SW480 (cell line): ENCODE results near the gene BICDL1.
"Not testable (repeated sequence)": the region's sequence is repeated elsewhere in the genome, so short reads cannot be mapped to it uniquely, and the experiment has no call there.

Source experiments
- DNase-seq: peaks from one replicate; pipeline ENCODE4 v3.0.0-alpha.2; 2016; ENCODE audit warnings: low spot score

The BICDL1 gene

DNA sequence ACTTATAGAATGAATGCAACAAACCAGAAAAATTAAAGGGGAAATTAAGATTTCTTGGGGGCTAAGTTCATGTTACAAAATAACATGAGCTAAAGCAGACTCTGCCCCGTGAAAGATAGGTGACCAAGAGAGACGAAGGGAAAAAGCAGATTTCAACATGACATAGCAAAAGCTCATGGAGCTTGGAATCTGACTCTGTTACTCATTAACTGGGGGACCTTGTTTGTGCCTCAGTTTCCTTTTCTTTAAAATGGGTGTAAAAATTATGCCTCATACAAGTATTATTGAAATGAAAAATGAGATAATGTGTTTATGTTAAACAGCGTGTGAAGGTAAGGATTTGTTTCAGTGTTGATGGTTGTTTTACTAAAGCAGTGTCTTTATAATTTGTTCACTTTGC, 11.5 kb downstream of the BICDL1 start:
- no peak for DNase-seq

DNA sequence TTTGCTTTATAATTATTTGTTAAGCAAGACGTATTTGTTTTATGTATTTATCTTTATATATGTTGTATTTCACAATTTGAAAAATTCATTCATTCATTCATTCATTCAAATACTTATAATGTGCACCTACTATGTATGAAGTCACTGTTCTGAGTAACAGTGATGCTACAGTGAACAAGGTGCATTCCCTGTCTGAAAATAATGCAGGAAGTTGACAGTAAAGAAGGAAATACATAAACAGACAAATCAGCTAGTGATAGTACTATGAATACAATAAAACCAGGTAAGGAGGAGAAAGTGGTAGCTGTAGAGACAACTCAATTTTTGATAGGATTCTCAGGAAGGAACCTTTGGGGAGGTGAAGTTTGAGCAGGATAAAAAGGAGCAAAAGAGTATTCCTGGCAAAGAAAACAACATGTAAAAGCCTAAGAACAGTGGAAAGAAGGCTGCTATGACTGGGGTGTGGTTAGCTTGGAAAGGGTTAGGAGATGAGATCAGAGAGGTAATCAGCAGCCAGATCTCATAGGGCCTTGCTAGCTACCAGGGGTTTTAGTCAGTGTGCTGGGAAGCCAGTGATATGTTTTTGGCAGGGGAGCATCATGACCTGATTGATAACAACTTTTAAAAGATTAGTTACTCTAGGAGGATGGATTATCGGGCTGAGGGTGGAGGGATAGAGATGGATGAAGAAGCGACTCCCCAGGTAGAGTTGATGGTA, 17.4 kb downstream of the BICDL1 start:
- no peak for DNase-seq

DNA sequence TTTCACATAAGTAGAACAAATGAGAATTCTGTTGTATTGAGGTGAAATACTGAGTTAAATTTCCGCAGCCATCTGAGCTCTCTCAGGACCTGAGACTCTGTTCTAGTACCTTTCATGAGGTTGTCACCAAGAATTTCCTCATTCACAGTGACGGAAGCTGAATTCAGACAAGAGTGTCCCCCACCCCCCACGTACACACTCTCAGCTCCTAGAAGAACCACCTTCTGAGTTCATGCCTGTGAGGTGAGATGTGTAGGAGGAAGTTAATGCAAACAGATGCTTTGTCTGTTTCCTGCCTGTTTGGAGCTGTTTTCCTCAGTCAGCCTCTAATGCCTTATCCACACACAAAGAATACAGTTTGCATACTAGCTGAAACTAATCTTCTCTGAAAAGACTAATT, 18.2 kb downstream of the BICDL1 start:
- DNase-seq = no peak

DNA sequence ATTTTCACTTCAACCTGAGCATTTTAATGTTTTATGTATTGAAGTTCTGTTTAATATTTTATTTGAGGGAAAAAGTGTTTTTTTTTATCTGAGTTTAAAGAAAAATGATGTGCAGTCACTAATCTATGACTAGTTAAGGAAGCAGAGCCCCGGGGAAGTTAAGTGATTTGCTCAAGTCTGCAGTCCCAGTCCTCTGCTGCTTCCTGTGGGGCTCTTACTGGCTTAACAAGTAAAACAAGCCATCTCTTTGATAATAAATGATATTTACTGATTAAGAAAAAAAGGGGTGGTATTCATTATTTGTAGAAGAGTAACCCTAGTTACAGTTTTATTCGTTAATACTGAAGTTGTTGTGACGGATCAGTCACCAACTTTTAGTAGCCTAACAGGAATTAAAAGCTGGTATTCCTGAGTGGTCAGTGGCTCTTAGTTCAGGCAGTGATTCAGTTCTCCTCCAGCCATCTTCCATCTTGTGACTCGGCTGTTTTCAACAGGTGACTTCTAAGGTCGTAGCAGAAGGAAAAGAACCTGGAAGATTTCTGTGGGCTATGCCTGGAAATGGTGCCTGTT, 21.7 kb downstream of the BICDL1 start:
- no peak for DNase-seq

DNA sequence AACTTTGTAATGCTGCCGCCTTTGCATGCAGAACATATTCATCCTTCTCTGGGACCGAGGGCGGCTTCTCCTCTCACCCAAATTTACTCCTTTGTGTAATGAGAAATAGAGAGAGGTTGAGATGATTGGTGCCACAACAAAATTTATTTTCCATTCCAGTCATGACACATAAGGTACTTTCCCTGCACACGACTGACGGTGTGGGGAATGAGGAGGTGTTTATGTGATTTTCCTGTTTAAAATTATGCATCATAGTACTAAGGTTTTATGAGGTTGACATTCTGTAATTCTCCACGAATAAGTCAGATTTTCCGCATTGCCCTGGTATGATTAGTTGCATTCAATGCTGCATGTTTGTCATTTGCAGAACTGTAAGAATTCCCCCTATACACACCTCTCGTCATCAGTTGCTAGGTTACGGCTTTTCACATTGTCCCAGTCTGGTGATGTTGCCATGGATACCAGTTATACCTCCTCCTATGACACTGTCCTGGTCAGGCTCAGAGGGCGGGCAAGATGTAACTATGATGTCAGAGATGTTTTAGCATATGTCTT, 23.1 kb downstream of the BICDL1 start:
- peak; percentile 28 for DNase-seq

DNA sequence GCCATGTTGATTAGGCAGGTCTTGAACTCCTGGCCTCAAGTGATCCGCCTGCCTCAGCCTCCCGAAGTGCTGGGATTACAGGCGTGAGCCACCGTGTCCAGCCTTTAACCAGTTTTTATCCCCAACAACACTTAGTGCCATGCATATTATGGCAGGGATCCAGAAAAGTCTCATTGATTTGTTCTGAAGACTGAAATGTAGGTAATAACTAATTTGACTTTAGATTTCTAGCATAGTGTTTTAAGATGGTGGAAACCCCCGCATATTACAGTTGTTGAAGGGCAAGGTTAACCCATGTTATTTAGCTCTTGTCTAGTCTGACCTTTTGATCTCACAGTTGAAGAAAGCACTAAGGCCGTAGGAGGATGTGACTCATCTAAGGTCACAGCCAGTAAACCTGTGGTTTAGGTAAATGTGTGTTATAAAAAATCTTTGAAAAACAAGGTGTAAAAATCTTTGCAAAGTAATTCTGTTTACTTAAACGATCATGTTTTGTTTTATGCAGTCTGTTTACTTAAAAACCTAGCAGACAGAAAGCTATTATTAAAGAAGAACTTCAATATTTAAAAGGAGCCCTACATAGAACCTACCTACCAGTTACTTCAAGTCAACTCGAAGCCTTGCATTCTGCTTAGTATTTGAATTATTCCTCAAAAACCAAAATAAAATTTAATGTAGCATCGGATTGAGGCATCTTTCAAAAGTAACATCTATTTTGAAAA, 24.8 kb downstream of the BICDL1 start:
- peak; percentile 70 for DNase-seq

DNA sequence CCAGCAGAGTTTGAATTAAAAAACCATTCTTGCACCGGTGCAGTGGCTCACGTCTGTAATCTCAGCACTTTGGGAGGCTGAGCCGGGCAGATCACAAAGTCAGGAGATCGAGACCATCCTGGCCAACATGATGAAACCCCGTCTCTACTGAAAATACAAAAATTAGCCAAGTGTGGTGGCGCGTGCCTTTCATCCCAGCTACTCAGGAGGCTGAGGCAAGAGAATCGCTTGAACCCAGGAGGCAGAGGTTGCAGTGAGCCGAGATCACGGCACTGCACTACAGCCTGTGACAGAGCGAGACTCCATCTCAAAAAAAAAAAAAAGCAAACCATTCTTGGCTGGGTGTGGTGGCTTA, 25.3 kb downstream of the BICDL1 start:
- not testable (repeated sequence) for DNase-seq

DNA sequence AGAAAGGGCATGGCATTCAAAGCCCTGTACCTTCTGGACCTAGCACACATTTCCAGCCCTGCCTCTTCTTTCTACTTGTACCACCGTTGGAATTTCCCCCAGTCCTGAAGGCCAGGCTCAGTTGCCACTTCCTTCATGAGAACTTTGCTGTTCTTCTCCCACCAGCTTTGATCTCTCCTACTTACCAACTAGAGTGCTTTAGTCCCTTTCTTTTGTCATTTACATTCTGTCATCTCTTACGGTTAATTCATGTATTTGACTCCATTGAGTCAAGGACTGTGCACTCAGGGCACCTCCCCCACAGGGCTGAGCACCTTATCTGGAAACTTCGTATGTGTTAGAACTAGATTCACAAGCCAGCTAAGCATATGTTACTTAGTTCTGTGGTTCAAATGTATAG, 26.3 kb downstream of the BICDL1 start:
- DNase-seq = no peak

DNA sequence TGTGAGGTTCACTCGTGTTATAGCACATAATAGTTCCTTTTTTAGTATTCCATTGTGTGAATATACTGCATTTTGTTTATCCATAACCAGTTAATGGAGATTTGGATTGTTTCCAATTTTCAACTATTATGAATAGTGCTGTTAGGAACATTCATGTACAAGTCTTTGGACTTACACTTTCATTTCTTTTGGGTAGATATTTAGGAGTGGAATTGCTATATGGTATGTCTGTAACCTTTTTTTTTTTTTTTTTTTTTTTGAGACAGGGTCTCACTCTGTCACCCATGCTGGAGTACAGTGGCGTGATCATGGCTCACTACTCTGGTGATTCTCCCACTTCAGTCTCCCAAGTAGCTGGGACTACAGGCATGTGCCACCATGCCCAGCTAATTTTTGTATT, 27.2 kb downstream of the BICDL1 start:
- DNase-seq = not testable (repeated sequence)

DNA sequence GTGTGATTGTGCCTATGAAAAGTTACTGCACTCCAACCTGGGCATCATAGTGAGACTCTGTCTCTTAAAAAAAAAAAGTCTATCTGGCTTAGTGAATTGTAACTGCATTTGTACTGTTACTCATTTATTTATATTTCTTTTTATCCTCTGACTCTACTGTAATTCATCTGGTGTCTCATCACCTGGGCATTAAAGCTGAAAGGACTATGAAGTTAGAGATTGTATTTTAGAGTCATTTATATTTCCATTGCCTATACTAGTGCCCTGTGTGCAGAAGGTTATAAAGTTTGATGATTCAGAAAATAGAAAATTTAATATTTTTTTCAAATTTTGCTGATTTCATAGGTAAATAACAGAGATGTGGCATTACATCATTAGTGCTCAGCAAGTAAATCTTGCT, 30.2 kb downstream of the BICDL1 start:
- DNase-seq = no peak

DNA sequence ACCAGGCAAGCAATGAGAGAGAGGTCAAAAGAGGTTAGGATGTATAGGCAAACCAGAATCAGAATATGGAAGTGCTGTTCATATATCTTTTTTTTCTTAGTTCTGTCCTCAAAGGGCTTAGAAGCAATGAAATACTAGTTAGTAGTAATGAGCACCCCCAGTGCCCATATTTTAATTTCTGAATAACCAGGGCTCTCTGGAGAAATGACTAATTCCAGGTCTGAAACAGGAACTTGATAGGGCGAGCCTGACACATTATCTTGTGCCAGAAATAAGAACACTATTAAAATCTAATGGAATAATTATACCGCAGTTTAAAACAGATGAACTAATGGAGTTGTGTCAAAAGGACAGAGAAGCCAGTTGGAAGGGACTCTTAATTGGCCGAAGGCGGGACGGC, 30.9 kb downstream of the BICDL1 start:
- no peak for DNase-seq

DNA sequence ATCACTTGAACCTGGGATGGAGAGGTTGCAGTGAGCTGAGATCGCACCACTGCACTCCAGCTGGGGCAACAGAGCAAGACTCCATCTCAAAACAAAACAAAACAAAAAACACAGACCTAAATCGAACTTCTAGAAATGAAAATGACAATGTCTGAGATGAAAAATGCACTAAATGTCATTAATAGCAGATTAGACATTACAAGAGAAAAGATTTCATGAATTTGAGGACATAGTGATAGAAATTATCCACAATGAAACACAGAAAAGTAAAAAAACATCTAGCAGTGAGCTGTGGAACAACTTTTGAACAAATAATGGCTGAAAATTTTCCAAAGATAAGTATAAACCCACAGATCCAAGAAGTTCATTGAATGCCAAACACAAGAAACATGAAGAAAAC, 35.2 kb downstream of the BICDL1 start:
- no peak for DNase-seq

DNA sequence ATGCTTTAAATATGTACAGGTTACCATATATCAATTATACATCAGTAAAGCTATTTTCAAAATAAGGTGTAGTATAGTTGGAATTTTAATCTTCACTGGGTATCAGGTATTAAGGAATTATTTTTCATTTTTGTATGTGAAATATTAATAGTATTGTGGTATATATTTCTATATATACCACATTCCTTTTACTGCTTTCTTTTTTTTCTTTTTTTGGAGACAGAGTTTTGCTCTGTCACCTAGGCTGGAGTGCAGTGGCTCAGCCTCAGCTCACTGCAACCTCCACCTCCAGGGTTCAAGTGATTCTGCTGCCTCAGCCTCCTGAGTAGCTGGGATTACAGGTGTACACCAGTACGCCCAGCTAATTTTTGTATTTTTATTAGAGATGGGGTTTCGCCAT, 36.6 kb downstream of the BICDL1 start:
- no peak for DNase-seq

DNA sequence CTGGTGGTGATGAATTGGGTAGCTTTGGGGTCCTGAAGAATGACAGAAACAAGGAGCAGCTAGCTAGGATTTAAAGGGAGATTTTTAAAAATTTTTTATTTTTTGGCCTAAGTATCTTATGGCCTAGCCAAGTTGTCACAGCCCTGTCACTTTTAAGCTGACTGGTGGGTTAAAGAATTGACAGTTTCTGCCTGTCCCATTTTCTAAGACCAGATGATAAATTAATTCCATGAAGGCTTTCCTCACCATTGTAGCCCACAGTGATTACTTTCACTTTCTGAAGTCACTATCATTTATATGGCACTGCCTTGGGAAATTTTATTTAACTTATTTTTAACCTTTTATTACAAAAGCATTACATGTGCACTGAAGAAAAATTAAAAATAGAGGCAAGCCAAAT, 43.2 kb downstream of the BICDL1 start:
- no peak for DNase-seq

DNA sequence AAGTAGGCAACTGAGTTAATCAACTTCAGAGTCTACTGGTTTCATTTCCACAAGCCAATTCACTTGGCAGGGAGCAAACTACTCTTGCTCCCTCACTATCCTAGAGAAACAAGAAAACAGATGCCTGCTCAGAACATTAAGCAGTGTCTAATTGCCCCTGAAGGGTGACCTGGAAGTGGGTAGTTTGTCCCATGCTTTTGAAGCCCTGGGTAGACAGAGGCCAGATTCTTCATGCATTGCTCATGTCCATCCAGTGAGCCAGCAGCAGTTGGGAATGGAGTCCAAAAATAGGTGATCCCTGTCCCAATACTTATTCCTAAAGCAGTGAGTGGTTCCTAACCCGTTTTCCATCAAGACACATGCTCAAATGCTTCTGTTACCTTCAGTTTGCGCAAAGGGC, 48.8 kb downstream of the BICDL1 start:
- DNase-seq = no peak

DNA sequence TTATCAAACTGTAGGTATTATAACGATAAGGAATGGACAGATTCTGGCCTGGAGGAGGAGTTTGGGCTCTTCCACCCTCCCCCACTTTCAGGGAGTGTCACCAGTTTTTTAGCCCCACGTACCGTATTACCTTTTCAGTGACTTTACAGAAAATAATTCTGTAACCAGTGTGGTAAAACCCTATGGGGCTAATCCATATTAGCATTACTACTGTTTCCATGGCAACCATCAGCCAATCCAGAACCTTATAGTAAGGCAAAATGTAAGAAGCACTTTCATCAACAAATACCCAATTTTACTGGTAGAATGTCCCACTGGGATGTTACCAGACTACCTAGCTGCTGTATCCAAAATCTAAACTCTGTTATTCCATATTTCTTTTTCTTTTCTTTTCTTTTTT, 50.7 kb downstream of the BICDL1 start:
- DNase-seq = no peak

DNA sequence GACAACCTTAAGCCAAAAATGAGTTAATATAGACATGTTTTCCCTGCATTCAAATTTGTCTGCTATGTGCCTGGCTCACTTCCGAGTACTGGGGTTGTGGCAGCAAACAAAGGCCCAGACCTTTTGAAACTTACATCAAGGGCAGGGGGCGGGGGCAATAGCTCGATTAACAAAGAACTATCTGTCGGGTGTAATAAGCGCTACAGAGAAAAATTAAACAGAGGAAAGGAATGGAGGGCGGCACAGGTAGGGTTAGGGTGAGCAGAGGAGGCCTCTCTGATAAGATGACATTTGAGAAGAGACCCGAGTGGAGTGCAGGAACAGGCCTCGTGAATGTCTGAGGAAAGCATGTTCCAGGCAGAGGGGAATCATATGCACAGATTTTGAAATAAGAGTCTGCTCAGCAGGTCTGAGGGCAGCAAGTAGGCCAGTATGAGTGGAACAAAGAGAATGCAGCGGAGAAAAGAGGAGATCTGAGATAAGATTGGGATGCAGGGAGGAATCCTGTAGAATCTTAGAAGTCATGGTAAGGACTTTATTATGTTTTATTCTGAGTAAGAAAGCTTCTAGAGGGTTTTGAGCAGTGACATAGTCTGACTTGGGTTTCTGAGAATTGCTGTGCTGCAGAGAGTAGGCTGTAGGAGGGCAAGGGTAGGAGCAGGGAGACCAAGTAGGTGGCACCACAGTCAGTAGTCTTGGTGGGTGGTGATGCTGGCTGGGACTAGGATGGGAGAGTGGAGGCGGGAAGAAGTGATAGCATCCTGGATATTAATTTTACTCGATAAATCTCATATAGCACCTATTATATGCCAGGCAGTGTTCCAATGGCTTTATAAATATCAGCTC, 52.6 kb downstream of the BICDL1 start:
- DNase-seq = peak; percentile 22

DNA sequence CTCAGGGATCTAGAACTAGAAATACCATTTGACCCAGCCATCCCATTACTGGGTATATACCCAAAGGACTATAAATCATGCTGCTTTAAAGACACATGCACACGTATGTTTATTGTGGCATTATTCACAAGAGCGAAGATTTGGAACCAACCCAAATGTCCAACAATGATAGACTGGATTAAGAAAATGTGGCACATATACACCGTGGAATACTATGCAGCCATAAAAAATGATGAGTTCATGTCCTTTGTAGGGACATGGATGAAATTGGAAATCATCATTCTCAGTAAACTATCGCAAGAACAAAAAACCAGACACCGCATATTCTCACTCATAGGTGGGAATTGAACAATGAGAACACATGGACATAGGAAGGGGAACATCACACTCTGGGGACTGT, 56.3 kb downstream of the BICDL1 start:
- not testable (repeated sequence) for DNase-seq

DNA sequence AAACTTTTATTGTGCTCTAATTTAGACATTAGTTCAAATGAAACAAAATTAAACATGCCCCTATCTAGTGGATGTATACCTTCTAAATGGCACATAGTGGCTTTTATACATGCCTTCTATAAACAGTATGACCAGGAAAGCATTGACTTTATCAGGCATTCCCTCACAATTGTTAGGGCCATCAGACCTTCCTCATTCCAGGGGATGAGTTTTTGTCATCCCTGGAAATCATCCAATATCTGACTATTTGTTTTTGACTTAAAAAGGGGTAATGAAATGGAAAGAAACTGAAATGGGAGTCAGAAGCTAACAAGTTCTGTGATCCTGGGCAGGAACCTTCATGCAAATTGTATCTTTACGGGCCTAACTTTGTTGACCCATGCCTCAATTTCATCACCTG, 58.0 kb downstream of the BICDL1 start:
- DNase-seq = no peak

DNA sequence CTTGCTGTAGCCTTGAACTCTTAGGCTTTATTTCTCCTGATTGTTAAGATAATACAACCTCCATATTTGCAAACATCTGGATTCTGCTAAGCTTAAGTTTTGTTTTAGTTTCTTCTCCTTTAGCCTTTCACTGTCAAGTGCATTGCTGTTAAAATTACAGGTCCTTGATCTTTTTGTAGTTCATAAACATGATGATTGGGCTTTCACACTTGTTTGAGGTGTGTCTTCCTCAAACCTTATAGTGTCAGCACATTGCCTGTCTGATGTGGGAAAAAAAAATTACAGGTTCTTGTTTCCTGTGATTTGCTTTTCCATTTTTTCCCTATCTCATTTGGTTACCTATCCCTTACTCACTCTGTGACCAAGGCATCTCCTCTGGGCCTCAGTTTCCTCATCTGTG, 59.2 kb downstream of the BICDL1 start:
- no peak for DNase-seq

DNA sequence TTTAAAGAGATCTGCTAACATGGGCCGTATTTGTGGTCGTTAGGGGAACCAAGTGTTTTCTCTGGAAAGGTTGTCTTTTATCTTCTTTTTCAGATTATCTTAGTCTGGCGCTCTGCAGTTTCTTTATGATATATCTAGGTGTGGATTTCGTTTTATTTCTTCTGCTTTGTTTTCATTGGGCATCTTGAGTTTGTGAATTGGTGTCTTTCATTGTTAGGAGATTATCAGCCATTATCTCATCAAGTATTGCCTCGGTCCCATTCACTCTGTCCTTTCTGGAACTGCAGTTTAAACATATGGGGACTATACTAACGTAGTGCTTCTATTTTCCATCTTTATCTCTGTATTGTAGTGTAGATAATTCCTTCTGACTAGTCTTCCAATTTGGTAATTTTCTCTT, 60.4 kb downstream of the BICDL1 start:
- no peak for DNase-seq

DNA sequence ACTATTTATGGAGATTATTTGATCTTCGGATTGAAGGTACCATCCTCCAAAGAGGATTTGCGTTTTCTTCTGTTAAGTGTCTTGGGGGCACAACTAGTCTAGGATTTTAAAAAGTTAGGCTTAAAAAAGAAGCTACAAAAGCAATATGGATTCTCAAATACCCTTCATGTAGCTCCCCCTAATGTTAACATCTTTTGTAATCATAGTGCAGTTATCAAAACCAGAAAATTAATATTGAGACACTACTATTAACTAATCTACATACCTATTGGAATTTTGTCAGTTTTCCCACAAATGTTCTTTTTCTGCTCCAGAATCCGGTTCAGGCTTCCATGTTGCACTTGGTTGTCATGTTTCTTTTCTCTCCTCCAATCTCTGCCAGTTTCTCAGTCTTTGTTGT, 62.5 kb downstream of the BICDL1 start:
- no peak for DNase-seq
